ENCODE results near the gene SPNS1. TPM values are rescaled to one million over a fixed set of nuclear protein-coding genes. Genes with fewer than 3 reads are reported as not detected.
A peak's percentile ranks its signal among the peaks of the same experiment; 100 is the strongest.
"Not testable (repeated sequence)": the region's sequence is repeated elsewhere in the genome, so short reads cannot be mapped to it uniquely, and the experiment has no call there.

SPNS1 gene
- total RNA-seq, result 22.5 TPM

- peak; percentile 91 for ATAC-seq
Measured at GRCh38 chr16:28974437-28975157, at the start of gene SPNS1. Gene SPNS1 (plus strand): TSS chr16:28974778. CDS start chr16:28975152, 374 bp downstream.

- peak; percentile 38 for ATAC-seq
Measured at GRCh38 chr16:28925386-28926228, 49.0 kb upstream of the SPNS1 start.

GRCh38 chr16:28926284-28926683 lies 48.3 kb upstream of the SPNS1 start:
- ATAC-seq, result not testable (repeated sequence)

- ATAC-seq, result no peak
Measured at GRCh38 chr16:28927815-28928214, 46.8 kb upstream of the SPNS1 start.

- no peak for ATAC-seq
Measured at GRCh38 chr16:28930203-28930602, 44.4 kb upstream of the SPNS1 start.

- no peak for ATAC-seq
Measured at GRCh38 chr16:28930652-28931051, 43.9 kb upstream of the SPNS1 start.

GRCh38 chr16:28931801-28932225 lies 42.8 kb upstream of the SPNS1 start, which contains the start of gene CD19:
Gene CD19 (plus strand): TSS chr16:28931971. CDS start chr16:28932001, 30 bp downstream.
- no peak for ATAC-seq

- ATAC-seq, result no peak
Measured at GRCh38 chr16:28932339-28933141, 42.0 kb upstream of the SPNS1 start.

- no peak for ATAC-seq
Measured at GRCh38 chr16:28933171-28933570, 41.4 kb upstream of the SPNS1 start.

GRCh38 chr16:28935346-28935745 lies 39.2 kb upstream of the SPNS1 start:
- no peak for ATAC-seq

GRCh38 chr16:28935924-28936783 lies 38.4 kb upstream of the SPNS1 start:
- ATAC-seq, result peak; percentile 86

- no peak for ATAC-seq
Measured at GRCh38 chr16:28936784-28937155, 37.8 kb upstream of the SPNS1 start.

GRCh38 chr16:28937222-28937876 lies 37.2 kb upstream of the SPNS1 start:
- ATAC-seq, result no peak

GRCh38 chr16:28938721-28939120 lies 35.9 kb upstream of the SPNS1 start:
- no peak for ATAC-seq

- not testable (repeated sequence) for ATAC-seq
Measured at GRCh38 chr16:28939825-28940224, 34.8 kb upstream of the SPNS1 start.

- ATAC-seq, result no peak
Measured at GRCh38 chr16:28943281-28943680, 31.3 kb upstream of the SPNS1 start.

GRCh38 chr16:28946681-28947080 lies 27.9 kb upstream of the SPNS1 start:
- ATAC-seq, result no peak

- ATAC-seq, result peak; percentile 98
Measured at GRCh38 chr16:28950648-28951409, 23.7 kb upstream of the SPNS1 start, which contains the start of gene NFATC2IP. Gene NFATC2IP (plus strand): TSS chr16:28950937. CDS start chr16:28951012, 75 bp downstream.

GRCh38 chr16:28951410-28951943 lies 23.1 kb upstream of the SPNS1 start:
- ATAC-seq, result peak; percentile 72

GRCh38 chr16:28958216-28958615 lies 16.4 kb upstream of the SPNS1 start:
- ATAC-seq, result no peak

Measured in esophagus mucosa (tissue), 1 donor.